Fibroblast of the aortic adventitia (primary cell): Measurements from ENCODE around the gene INTS11. TPM values are rescaled to one million over a fixed set of nuclear protein-coding genes. Genes with fewer than 3 reads are reported as not detected.

Experiments used
- DNase-seq: peaks from one replicate; pipeline ENCODE4 v3.0.0-alpha.2; 2010; ENCODE audit warnings: low read depth
- H3K4me3 ChIP-seq: 2 replicates; pipeline ENCODE4 v1.5.1; 2011; ENCODE audit warnings: low read depth, mild to moderate bottlenecking, control low read depth, low read length, moderate library complexity
- CTCF ChIP-seq: IDR thresholded peaks from 2 replicates; pipeline ENCODE4 v1.5.1; 2011; ENCODE audit warnings: mild to moderate bottlenecking, low read length, control low read depth, inconsistent platforms; ENCODE audit not compliant: insufficient read depth
- total RNA-seq: library from RNA; depleted of rRNA; stranded (reverse); fragments of >200 nt; gene quantifications from 2 replicates; pipeline ENCODE4 v1.2.3, GENCODE V29; 2012; ENCODE audit warnings: low replicate concordance

INTS11 gene
- total RNA-seq, 1 donor: 53.1 TPM

GRCh38 chr1:1310476-1311053 is 13.9 kb downstream of the INTS11 start:
- no peak overlapping the region for H3K4me3 ChIP-seq
- no peak for TF ChIP-seq CTCF
- no peak for DNase-seq

GRCh38 chr1:1310109-1310385 is 14.4 kb downstream of the INTS11 start:
- no peak for DNase-seq
- TF ChIP-seq CTCF: no peak
- H3K4me3 ChIP-seq: no peak overlapping the region

GRCh38 chr1:1309251-1310108 is 15.0 kb downstream of the INTS11 start:
- no peak for DNase-seq
- TF ChIP-seq CTCF: no peak

GRCh38 chr1:1308756-1309250 is 15.7 kb downstream of the INTS11 start:
- DNase-seq: no peak
- TF ChIP-seq CTCF: no peak
- H3K4me3 ChIP-seq: peak overlapping the region; percentile 76

More at GRCh38 chr1:1309251-1310108, 15.0 kb downstream of the INTS11 start:
- H3K4me3 ChIP-seq: peak overlapping the region; percentile 76

- DNase-seq: peak; percentile 96
- TF ChIP-seq CTCF: no peak
- H3K4me3 ChIP-seq: peak within 1 kb of the TSS; percentile 76
Measured at GRCh38 chr1:1307923-1308755, 16.3 kb downstream of the INTS11 start, which contains the start of the genes ACAP3 and PUSL1. Gene ACAP3 (minus strand): TSS chr1:1307930. CDS start chr1:1307815, 115 bp downstream. Gene PUSL1 (plus strand): TSS chr1:1308597. CDS start chr1:1308644, 47 bp downstream.

GRCh38 chr1:1307261-1307922 is 17.1 kb downstream of the INTS11 start:
- no peak for TF ChIP-seq CTCF
- peak overlapping the region; percentile 74 for H3K4me3 ChIP-seq
- peak; percentile 19 for DNase-seq
